ENCODE results near the gene NFIX. TPM values are rescaled to one million over a fixed set of nuclear protein-coding genes. Genes with fewer than 3 reads are reported as not detected.

Gene NFIX
- total and polyA plus RNA-seq, 2 donors from 2014 or later = 4.3 to 65.0 TPM

GRCh38 chr19:12995596-12996405, 526 bp downstream of the NFIX start:
- TF ChIP-seq CTCF (IDR thresholded peaks at IDR 0.05; ENCODE audit: borderline replicate concordance, extremely low read depth, insufficient read depth) = no peak
- no peak for FAIRE-seq
- peak overlapping the region; percentile 22 to 69 for H3K27ac ChIP-seq (ENCODE audit: low read depth in 2 of 2, low read length in 2 of 2)
- peaks cover 0 to 15% (median 2%) of the 10 kb centered on the region in 3 donors for H3K4me1 ChIP-seq (ENCODE audit: control insufficient read depth in 2 of 3, insufficient read depth in 2 of 3, low read depth in 1 of 3, low read length in 3 of 3)
- peak overlapping the region; percentile 56 to 64 (median 64) for H3K4me3 ChIP-seq (ENCODE audit: low read length in 3 of 3)
- H3K9ac ChIP-seq (ENCODE audit: low read length in 3 of 3) = peak overlapping the region in 2 of 3 donors; percentile 40 to 73
- H3K9me3 ChIP-seq (ENCODE audit: control insufficient read depth in 2 of 3, insufficient read depth in 1 of 3, low read length in 3 of 3) = no peaks in the 10 kb centered on the region
- intact Hi-C loops (cut with DNase I) = no loop called here
- peaks cover 0 to 3% (median 0%) of the 10 kb centered on the region in 3 donors for H3K36me3 ChIP-seq (ENCODE audit: control insufficient read depth in 2 of 3, insufficient read depth in 3 of 3, low read length in 3 of 3)
- H3K27me3 ChIP-seq (ENCODE audit: control insufficient read depth, insufficient read depth, low read length) = peaks cover 13% of the 10 kb centered on the region
- DNase-seq = peak in 2 of 5 donors; percentile 21 to 80

- FAIRE-seq (no peak), DNase-seq (peak in 1 of 5 donors; percentile 80)
- Histone ChIP-seq H3K4me1 (ENCODE audit: control insufficient read depth in 2 of 3, insufficient read depth in 2 of 3, low read depth in 1 of 3, low read length in 3 of 3) (peaks cover 0 to 15% (median 2%) of the 10 kb centered on the region in 3 donors), H3K27ac (ENCODE audit: low read depth in 2 of 2, low read length in 2 of 2) (no peak overlapping the region), H3K9ac (ENCODE audit: low read length in 3 of 3) (peak overlapping the region in 1 of 3 donors; percentile 40), H3K27me3 (ENCODE audit: control insufficient read depth, insufficient read depth, low read length) (peaks cover 11% of the 10 kb centered on the region), H3K36me3 (ENCODE audit: control insufficient read depth in 2 of 3, insufficient read depth in 3 of 3, low read length in 3 of 3) (peaks cover 0 to 3% (median 0%) of the 10 kb centered on the region in 3 donors), H3K9me3 (ENCODE audit: control insufficient read depth in 2 of 3, insufficient read depth in 1 of 3, low read length in 3 of 3) (no peaks in the 10 kb centered on the region), H3K4me3 (ENCODE audit: low read length in 3 of 3) (peak overlapping the region; percentile 4 to 64 (median 64))
- intact Hi-C loops (cut with DNase I) = no loop called here
- no peak for TF ChIP-seq CTCF (IDR thresholded peaks at IDR 0.05; ENCODE audit: borderline replicate concordance, extremely low read depth, insufficient read depth)
Measured at GRCh38 chr19:12996406-12997094, 1.3 kb downstream of the NFIX start.

GRCh38 chr19:12997179-12997966, 2.1 kb downstream of the NFIX start:
- DNase-seq = no peak
- H3K27ac ChIP-seq (ENCODE audit: low read depth in 2 of 2, low read length in 2 of 2) = no peak overlapping the region
- H3K9me3 ChIP-seq (ENCODE audit: control insufficient read depth in 2 of 3, insufficient read depth in 1 of 3, low read length in 3 of 3) = no peaks in the 10 kb centered on the region
- no peak for FAIRE-seq
- H3K27me3 ChIP-seq (ENCODE audit: control insufficient read depth, insufficient read depth, low read length) = peaks cover 11% of the 10 kb centered on the region
- H3K36me3 ChIP-seq (ENCODE audit: control insufficient read depth in 2 of 3, insufficient read depth in 3 of 3, low read length in 3 of 3) = peaks cover 0 to 3% (median 0%) of the 10 kb centered on the region in 3 donors
- H3K9ac ChIP-seq (ENCODE audit: low read length in 3 of 3) = no peak overlapping the region
- H3K4me3 ChIP-seq (ENCODE audit: low read length in 3 of 3) = peak overlapping the region in 2 of 3 donors; percentile 4 to 64
- intact Hi-C loops (cut with DNase I) = no loop called here
- H3K4me1 ChIP-seq (ENCODE audit: control insufficient read depth in 2 of 3, insufficient read depth in 2 of 3, low read depth in 1 of 3, low read length in 3 of 3) = peaks cover 0 to 15% (median 2%) of the 10 kb centered on the region in 3 donors
- TF ChIP-seq CTCF (IDR thresholded peaks at IDR 0.05; ENCODE audit: borderline replicate concordance, extremely low read depth, insufficient read depth) = no peak
